DLD1 (cell line): ENCODE measurements around the gene ACAD10.
"Not testable (repeated sequence)": the region's sequence is repeated elsewhere in the genome, so short reads cannot be mapped to it uniquely, and the experiment has no call there.

Source experiments
- in situ Hi-C: cut with HindIII; loops from 2 replicates; pipeline ENCODE4 v1.10.0; 2017; ENCODE audit warnings: low sequenced_read_pairs

The ACAD10 gene

DNA sequence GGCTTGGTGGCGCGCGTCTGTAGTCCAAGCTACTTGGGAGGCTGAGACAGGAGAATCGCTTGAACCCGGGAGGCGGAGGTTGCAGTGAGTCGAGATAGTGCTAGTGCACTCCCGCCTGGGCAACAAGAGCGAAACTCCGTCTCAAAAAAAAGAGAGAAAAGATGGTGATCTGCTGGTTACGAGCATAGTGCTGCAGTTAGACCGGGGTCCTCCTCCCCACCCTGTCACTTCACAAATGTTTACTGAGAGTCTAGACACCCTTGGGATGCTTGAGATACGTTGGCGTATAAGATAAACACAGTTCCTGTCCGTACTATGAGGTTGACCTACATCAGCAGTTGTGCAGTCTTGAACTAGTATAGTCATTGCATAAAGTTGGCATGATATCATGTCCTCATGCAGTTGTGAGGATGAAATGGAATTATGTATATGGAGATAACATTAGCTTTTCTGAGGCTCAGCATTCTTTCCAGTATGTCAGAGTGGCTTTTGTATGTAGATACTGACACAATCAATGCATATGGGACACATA is 787 bp downstream of the ACAD10 start:
- in situ Hi-C loops = no loop called here

DNA sequence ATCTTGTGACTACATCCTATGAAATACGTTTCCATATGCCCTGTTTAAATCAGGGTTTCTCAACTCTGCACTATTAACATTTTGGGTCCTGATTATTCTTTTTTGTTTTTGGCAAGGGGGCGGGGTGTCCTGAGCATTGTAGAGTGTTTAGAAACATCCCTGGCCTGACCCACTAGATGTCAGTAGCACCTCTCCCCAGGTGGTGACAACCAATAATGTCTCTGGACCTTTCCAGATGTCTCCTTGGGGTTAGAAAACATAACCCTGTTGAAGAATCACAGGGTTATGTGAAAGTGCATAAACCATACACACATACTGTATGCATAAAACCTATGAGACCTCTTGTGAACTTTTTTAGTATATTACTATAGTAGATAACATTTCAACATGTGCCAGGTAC is 1.4 kb downstream of the ACAD10 start:
- in situ Hi-C loops = no loop called here

DNA sequence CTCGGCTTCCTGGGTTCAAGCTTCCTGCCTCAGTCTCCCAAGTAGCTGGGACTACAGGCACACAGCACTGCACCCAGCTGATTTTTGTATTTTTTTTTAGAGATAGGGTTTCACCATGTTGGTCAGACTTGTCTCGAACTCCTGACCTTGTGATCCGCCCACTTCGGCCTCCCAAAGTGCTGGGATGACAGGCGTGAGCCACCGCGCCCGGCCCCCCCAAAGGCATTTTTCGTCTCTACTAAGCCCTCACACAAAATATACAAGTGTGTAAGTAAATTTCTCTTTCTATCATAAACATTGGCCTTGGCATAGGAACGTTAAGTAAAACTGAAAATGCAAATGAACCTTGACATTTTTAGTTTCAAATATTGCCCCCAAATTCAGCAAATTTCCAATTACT is 2.1 kb downstream of the ACAD10 start:
- in situ Hi-C loops = no loop called here

DNA sequence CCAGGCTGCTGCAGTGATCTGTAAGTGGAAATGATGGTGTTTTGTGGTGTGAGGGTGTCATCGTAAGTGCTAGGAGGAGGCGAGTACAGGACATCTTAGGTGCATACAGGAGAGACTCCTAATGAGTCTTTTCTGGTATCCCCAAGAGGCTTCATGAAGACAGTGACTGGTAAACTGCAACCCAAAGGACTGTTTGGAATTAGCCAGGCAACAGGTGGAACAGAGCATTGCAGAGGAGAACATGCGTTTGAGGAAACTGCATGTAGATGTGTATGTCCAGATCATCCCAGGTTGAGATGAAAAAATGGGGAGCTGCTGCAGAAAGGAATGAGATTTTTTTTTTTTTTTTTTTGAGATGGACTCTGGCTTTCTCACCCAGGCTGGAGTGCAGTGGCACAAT is 5.4 kb downstream of the ACAD10 start:
- in situ Hi-C loops = no loop called here

DNA sequence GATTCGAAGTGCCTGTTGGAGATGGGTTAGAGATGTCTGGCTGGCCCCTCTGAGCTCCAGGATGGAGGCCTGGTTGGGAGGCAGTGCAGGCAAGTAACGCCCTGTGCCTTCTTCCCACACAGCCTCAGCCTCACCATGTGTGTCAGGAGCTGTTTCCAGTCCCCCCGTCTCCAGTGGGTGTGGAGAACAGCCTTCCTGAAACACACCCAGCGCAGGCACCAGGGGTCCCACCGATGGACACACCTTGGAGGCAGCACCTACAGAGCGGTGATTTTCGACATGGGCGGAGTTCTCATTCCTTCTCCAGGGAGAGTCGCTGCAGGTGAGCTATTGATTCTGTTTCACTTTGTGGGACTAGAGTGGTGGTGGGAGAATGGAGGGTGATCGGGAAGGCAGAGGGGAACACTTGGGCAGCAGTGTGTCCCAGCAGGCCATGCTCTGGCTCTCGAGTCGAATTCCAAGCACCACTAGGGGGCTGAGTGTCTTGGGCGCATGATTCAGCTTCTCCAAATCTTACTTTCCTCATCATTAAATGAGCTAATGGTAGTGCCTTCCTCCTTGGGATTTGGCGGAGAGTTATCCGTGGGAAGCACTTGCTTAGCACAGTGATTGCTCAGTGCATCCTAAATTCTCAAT is 6.8 kb downstream of the ACAD10 start:
- in situ Hi-C loops = no loop called here

DNA sequence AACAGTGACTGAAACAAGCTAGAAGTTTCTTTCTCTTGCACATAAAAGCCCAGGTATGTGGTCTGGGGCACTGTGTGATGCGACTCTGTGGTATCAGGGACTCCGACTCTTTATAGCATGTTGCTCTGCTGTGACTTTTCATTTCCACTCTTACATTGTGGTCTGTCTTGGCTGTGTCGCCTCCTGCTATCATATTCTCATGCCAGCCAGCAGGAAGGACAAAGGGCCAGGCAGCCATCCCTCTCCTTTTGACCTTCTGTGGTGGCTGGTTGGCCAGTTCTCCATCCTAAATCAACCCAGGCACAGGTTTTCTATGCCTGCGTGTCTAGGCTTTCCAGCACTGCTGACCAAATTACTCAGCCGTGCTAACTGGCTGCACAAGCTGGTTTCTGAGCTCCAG is 8.0 kb downstream of the ACAD10 start:
- in situ Hi-C loops = no loop called here

DNA sequence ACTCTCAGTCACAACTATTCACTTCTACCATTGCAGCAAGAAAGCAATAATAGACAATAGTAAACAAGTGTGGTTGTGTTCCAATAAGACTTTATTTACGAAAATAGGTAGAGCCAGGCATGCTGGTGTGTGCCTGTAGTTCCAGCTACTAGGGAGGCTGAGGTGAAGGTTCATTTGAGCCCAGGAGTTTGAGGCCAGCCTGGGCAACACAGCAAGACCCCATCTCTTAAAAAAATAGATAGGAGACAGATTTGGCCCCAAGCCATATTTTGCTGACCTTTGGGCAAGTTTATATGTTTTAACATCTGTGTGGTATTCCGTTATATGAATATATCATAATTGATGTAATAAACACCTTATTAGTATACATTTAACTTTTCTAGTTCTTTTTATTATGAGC is 14.1 kb downstream of the ACAD10 start:
- in situ Hi-C loops = no loop called here

DNA sequence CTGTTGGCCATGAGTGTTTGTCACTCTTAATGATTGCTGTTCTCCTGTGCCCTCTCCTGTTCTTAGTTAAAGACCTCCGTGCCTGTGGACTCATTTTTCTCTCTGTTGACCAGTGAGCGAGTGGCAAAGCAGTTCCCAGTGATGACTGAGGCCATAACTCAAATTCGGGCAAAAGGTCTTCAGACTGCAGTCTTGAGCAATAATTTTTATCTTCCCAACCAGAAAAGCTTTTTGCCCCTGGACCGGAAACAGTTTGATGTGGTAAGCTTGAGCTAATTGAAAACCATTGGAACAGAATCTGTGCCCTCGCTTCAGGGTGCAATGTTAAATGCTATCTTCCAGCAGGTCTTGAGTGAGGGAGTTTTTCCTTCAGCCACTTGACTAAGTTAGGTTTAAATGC is 19.8 kb downstream of the ACAD10 start:
- in situ Hi-C loops = no loop called here

DNA sequence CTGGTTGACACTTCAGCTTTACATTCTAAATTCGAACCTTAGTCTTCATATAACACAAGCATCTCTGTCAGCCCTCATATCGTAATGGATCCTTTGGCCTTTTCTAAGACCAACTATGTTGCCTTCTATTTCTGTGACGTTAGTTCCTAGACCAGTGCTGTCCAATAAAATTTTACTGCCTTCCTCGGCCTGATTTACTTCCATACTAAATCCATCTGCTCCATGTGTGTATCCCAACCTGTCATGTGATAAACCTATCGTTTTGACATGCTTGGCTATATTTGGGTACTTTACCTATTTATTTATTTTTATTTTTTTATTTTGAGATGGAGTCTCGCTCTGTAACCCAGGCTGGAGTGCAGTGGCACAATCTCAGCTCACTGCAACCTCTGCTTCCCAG is 20.3 kb downstream of the ACAD10 start:
- in situ Hi-C loops = no loop called here

DNA sequence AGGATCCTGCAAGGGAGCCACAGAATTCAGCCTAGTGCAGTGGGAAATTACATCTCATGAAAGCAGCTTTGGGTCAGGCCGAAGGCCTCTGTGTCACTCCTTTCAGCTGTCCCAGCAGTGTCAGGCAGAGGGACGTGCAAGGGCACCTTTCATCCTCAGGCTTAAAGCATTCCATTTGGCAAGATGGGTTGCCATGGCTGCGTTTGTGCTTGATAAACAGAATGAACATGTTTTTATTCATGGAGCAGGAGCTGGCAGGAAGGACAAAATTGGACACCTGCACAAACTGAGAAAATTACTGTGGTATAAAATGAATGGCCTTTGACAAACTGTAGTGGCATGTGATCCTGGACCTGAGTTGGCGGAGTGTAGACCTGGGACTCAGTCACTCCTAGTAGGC is 29.4 kb downstream of the ACAD10 start:
- in situ Hi-C loops = no loop called here

DNA sequence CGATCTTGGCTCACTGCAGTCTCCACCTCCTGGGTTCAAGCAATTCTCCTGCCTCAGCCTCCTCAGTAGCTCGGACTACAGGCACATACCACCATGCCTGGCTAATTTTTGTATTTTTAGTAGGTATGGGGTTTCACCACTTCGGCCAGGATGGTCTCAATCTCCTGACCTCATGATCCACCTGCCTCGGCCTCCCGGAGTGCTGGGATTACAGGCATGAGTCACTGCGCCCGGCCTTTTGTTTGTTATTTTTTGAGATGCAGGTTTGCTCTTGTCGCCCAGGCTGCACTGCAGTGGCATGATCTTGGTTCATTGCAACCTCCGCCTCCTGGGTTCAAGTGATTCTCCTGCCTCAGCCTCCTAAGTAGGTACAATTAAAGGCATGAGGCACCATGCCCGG is 33.5 kb downstream of the ACAD10 start:
- in situ Hi-C loops = not testable (repeated sequence)

DNA sequence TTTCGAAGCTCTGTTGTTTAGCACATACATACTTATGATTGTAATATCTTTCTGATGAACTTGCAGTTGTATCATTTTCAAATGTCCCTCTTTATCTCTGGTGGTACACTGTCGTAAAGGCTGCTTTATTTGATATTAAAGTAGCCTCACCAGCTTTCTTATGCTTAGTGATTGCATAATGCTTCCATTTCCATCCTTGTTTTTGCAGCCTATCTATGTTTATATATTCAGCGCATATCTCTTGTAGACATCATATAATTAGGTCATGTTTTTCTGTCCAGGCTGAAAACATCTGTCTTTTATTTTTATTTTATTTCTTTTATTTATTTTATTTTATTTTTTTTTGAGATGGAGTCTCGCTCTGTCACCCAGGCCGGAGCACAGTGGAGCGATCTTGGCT is 34.6 kb downstream of the ACAD10 start:
- in situ Hi-C loops = no loop called here

DNA sequence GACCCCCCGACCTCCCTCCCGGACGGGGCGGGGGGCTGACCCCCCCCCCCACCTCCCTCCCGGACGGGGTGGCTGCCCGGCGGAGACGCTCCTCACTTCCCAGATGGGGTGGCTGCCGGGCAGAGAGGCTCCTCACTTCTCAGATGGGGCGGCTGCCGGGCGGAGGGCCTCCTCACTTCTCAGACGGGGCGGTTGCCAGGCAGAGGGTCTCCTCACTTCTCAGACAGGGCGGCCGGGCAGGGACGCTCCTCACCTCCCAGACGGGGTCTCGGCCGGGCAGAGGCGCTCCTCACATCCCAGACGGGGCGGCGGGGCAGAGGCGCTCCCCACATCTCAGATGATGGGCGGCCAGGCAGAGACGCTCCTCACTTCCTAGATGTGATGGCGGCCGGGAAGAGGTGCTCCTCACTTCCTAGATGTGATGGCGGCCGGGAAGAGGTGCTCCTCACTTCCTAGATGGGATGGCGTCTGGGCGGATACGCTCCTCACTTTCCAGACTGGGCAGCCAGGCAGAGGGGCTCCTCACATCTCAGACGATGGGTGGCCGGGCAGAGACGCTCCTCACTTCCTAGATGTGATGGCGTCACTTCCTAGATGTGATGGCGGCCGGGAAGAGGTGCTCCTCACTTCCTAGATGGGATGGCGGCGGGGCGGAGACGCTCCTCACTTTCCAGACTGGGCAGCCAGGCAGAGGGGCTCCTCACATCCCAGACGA is 38.0 kb downstream of the ACAD10 start:
- in situ Hi-C loops = not testable (repeated sequence)

DNA sequence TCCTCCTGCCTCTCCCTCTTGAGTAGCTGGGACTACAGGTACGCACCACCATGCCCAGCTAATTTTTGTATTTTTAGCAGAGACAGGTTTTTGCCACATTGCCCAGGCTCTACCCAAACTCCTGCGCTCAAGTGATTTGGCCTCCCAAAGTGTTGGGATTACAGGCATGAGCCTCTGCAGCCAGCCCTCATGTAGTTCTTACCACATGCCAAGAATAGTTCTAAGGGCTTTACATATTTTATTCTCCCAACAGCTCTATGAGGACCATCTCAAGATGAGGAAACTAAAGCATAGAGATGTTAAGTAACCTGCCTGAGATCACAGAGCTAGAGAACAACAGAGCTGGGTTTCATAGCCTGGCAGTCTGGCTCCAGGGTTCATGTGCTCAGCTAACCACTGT is 42.9 kb downstream of the ACAD10 start:
- in situ Hi-C loops = no loop called here

DNA sequence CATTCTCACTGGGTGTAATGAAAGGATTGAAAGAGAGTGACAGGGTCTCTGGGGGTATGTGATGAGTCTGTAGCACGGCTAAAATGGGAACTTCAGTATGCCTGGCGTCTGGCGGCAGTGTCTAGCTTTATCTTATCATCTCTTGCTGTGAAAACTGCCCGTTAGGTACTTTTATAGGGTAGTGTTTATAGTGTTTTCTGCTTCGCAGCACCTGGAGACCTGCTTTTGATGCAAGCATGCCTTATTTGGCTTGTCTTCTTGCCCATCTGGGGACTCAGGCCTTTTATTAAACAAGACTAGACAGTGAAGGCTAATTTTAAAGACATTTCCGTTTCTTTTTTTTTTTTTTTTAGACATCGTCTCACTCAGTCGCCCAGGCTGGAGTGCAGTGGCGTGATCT is 44.6 kb downstream of the ACAD10 start:
- in situ Hi-C loops = no loop called here

DNA sequence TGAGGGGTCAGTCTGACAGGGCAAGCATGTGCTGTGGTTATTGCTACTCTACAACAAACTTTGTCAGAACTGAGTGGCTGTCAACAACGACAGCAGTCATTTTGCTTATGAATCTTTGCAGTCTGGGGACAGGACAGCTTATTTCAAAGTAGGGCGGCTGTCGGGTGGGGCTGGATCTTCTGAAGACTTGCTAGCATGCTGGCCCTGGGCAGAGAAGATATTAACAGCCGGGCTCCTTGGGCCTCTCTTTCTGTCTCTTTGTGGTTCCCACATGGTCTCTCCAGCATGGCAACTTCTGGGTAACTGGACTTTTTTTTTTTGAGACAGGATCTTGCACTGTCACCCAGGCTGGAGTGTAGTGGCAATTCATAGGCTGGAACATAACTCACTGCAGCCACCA is 46.9 kb downstream of the ACAD10 start:
- in situ Hi-C loops = no loop called here

DNA sequence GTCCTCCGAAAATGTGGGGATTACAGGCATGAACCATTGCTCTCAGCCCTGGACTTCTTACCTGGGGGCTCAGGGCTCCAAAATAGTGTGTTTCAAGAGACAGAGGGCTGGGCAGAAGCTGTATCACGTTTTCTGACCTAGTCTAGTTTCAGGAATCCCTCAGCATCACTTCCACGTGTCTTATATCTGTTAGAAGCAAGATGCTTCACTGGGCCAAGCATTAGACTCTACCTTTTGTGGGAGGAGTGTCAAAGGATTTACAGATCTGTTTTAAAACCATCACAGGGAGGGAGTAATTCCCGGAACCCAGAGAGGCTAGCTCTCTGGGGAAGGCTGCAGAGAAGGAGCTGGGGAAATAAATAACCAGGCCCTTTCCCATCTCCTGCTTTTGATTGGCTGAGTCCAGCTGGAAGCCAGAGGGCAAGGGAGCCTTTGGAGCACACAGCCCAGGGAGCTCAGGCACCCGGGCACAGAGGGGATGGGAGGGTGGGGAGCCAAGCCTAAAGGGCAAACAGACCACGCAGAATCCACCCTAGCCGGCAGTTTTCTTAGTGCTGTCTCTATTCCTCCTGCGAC is 47.6 kb downstream of the ACAD10 start:
- in situ Hi-C loops = no loop called here

DNA sequence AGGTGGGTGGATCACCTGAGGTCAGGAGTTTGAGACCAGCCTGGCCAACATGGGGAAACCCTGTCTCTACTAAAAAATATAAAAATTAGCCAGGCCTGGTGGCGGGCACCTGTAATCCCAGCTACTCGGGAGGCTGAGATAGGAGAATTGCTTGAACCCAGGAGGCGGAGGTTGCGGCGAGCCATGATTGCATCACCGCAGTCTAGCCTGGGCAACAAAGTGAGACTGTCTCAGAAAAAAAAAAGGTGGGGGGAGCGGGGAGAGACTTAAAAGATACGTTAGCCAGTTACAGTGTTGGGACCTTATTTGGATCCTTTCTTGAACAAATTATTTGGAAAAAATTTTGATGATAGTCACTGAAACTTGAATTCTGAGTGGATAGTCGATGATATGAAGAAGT is 53.7 kb downstream of the ACAD10 start:
- in situ Hi-C loops = not testable (repeated sequence)

DNA sequence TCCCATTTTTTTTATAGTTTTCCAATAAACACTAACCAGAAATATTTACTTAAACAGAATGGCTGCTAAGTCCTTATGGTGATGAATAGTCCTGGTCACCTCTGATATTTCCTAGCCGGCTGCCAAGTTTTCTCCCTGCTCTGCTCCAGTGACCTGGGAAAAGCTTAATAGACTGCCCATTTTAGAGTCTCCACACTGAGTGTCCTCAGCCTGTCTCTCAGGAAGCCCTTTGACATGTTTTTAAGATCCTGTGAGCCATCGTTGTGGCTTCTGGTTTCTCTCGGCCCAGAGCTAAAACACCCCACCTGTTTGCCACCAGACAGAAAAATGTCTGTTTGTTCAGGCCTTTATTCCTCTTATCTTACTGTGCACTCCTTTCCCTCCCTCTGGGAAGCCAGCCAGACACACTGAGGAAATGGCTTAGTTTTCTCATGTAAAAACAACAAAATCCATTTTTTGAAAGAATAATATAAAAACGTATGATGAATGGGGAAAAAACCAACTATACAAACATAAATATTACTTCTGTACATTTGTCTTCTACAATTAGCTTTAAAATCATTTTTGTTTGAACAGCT is 55.5 kb downstream of the ACAD10 start:
- in situ Hi-C loops = no loop called here

DNA sequence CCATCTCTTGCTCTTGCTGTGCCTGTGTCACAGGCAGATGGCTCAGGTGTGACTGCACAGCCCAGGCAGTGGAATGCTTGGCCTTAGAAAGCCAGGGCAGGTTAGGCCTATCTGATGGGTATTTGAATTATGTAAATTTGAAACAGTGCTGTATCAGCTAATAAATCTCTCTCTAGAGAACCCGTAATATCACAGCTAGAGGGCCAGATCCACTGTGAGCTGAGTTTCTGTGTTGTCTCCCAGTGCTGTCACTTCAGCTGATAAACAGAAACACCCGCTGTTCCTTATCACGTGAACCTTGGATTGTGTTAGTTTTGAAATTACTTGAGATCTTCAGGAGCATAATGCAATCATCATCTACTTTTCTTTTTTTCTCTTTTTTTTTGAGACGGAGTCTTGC is 59.4 kb downstream of the ACAD10 start:
- in situ Hi-C loops = no loop called here

DNA sequence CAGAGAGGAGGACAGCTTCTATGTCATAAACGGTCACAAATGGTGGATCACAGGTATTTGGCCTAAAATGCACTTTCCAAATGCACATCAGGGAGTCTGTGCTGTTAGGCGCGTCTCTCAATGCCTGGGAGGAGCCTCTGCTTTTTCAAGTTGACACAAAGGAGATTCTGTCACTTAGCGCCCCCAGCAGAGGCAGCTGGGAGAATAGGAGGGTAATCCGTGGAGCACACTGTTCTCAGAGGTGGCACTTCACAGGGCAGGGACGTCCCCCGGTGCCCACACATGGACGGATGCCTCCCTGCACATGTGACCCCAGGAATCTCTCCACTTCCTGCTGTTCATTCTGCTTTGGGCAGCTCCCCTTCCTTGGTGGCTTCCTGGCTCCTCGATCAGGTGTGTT is 61.5 kb downstream of the ACAD10 start:
- in situ Hi-C loops = no loop called here

DNA sequence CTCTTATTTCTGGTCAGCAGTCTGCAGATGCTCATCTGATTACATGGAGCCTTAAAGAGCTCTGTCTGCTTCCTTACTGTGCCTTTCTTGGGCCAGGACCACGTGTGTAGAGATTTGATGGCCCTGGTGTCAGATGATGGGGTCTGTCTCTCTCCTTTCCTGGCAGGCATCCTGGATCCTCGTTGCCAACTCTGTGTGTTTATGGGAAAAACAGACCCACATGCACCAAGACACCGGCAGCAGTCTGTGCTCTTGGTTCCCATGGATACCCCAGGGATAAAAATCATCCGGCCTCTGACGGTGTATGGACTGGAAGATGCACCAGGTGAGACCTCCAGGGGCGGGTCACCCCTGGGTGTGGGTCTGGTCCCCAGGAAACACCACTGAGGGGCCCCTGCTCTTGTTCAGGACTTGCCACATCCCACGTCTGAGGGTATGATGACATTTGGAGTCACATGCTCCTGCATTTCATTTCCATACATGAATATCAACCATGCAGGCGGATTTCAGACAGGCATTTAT is 62.4 kb downstream of the ACAD10 start:
- in situ Hi-C loops = no loop called here
